Stimulated activated CD8-positive, alpha-beta memory T cell treated with anti-CD3 and anti-CD28 coated beads, Interleukin-4, amount 100 ng/mL, for 1 hour (primary cell): ENCODE data around the gene NTSR1.

Source experiments
- DNase-seq, 2 donors: peaks; one replicate each; pipeline ENCODE4 v3.0.0-alpha.2; 2020; ENCODE audit warnings: low read depth in 2 of 2, low spot score in 1 of 2

Gene NTSR1

GRCh38 chr20:62707276-62707920, 1.2 kb upstream of the NTSR1 start:
- DNase-seq, result no peak

DNA sequence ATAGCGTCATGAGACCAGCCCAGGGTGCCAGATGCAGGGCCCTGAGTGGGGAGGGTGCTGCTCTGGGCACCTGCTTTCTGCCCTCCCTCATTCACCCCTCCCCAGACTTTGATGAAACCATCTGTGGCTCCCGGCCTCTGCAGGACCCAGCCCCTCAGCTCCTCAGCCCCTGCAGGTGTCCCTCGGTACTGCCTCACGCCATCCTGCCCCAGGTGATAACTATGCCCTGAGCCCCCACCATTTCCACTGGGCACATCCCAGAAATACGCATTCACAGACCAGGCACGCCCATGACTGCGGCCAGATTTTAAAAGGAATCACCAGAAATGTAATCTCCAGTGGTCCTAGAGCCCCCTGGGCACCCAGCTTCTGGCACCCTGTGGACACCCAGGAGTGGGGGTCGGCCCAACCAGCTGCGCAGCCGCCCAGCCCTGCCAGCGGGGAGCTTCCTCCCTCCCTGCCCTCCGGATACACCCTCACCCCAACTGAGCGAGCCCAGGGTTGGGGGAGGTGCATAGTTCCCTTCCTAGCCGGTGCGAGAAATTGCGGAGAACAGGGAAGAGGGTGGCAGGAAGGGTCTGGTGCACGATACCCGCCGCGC, 615 bp upstream of the NTSR1 start:
- no peak for DNase-seq

- no peak for DNase-seq
Measured at GRCh38 chr20:62709537-62709905, 885 bp downstream of the NTSR1 start.

DNA sequence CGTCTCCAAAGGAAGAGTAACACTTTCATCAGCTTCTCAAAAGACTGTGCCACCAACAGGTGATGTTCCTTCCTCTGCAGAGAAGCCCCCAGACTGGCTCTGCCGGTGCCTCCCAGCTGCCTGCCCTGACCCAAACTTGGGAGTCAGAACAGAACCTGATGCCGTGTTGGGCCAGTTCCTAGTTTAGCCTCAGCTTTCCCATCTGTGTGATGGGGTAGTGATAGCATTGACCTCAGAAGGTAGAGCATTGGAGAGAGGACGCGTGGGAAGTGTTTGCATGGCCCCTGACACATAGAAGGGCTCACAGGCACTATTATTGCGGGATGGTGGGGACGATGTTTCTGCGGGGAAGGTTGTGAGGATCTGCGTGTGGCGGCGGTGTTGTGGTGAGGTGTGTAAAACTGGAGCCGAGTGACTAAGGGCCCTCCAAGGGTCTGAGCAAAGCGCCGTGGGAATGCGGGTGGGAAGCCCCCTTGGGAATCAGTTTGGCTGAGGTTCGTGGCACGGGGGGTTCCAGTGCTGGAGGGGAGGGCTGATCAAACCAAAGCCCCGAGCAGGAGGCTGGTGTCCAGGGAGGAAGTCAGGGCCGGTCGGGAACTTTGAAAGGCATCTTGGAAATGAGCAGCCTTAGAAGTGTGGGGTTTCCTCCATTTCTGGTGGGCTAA, 1.7 kb downstream of the NTSR1 start:
- DNase-seq, result no peak

DNA sequence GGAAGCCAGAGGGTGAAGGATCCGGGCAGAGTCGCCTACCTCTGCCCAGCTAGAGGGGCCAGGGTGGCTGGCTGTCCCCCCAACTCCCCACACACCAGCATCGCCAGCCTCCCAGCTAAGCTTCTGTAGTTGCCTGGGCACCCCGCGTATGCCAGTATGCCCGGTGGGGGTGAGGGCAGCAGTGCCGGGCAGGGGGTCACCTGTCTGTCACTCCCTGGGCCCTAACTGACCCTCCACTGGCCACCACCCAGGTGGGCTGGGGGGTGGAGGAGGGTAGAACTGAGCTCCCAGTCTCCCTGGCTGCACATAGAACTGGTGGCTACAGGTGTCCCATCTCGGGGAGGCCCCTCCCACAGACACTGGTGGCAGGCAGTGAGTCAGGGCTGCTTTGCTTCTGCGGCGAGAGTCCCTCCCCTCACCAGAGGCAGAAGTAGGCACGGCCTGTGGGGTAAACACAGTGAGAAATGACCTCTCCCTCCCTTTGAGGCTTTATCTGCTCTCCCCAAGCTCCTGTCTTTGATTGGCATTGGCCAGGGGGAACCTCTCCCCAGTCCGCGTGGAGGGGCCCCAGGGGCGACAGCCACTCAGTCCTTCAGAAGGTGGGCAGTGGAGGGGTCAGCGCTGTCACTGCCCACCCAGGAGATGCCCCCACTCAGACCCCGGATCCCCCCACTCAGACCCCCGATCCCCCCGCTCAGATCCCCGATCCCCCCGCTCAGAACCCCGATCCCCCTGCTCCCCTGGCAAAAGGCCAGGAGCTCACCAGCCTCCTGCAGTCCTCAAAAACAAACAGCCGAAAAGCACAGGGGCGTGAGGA, 2.5 kb downstream of the NTSR1 start:
- DNase-seq, result peak in 1 of 2 donors; percentile 17

- no peak for DNase-seq
Measured at GRCh38 chr20:62711703-62712101, 3.1 kb downstream of the NTSR1 start.

DNA sequence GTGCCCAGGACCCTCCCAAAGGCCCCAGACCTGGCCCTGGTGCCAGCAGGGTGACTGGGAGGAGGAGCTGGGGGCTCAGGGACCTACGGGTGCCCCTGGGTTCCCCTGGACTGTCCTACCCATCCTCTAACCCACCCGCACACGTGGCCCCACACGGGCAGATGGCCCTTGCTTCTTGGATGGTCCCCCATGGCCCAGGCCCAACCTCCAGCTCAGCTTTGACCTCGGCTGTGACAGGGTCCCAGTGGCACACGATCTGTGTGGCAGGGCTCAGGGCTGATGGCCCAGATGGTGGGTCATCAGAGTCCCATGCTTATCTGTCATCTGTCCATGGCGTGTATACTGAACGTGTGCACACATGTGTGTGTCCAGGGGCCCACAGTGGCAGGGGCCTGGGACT, 4.0 kb downstream of the NTSR1 start:
- no peak for DNase-seq

DNA sequence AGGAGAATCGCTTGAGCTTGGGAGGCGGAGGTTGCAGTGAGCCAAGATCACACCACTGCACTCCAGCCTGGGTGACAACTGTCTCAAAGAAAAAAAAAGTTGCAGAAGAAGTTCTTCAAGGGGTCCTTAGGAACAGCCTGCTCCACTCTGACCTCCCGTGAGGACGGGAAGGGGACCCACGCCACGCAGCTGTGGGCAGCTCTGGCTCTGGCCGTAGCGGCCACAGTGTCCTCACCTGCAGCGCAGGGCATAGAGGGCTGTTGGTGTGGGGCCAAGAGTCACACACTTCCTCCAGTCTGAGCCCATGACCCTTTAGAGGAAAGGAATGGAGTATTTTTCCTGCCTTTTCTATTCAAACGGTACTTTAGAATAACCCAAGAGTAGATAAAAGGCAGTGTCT, 5.4 kb downstream of the NTSR1 start:
- no peak for DNase-seq

DNA sequence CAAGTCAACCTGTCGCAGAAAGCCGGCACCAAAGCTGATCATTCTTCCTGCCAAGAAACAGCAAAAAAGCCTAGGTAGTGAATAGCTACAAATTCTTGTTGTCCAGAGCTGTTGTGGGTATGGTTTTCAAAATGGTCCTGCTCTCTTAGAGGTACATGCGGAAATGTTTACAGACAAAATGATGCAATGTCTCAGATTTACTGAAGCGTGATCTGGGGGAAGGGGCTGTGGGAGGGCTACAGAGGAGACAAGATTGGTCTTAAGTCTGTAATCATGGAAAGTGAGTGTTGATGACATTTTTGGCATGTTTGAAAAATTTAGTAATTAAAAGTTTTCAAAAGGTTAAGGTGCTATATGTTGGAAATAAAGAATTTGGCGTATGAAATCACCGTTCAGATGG, 6.2 kb downstream of the NTSR1 start:
- DNase-seq, result no peak

DNA sequence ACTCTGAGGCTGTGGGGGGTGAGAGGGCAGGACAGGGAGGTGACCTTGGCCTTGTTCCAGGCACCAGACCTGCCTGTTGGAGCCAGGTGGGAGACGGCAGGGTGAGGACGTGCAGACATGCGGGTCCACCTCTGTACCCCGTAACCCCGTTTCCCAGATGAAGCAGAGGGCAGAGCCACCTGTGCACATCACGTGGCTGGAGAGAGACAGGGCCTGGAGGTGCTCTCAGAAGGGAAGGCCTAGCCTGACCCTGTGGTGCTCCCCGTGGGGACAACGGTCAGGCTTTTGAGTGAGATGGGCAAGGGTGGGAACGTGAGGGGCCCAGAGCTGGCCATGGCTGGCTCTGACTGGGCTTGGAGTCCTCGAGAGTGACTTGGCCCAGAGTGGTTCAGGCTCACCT, 6.6 kb downstream of the NTSR1 start:
- no peak for DNase-seq

- peak in 1 of 2 donors; percentile 20 for DNase-seq
Measured at GRCh38 chr20:62716198-62716940, 7.7 kb downstream of the NTSR1 start.

- DNase-seq, result no peak
Measured at GRCh38 chr20:62716941-62717310, 8.3 kb downstream of the NTSR1 start.

DNA sequence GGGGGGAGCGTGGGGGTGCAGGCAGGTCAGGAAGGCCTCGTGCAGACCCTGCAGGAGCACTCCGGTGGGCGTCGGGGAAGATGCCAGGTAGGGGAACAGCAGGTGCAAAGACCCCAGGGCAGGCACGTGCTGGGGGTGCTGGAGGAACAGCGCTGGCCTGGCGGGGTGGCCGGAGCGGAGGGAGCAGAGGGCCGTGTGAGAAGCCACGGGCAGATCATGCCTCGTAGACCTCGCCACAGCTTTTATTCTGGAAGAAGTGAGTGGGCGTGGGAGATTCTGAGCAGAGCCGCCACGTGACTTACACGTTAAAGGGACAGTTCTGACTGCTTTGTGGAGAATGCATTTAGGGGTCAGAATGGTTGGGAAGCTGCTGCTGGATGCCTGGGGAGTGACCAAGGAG, 9.3 kb downstream of the NTSR1 start:
- no peak for DNase-seq

GRCh38 chr20:62718546-62718945, 9.9 kb downstream of the NTSR1 start:
- DNase-seq, result no peak

DNA sequence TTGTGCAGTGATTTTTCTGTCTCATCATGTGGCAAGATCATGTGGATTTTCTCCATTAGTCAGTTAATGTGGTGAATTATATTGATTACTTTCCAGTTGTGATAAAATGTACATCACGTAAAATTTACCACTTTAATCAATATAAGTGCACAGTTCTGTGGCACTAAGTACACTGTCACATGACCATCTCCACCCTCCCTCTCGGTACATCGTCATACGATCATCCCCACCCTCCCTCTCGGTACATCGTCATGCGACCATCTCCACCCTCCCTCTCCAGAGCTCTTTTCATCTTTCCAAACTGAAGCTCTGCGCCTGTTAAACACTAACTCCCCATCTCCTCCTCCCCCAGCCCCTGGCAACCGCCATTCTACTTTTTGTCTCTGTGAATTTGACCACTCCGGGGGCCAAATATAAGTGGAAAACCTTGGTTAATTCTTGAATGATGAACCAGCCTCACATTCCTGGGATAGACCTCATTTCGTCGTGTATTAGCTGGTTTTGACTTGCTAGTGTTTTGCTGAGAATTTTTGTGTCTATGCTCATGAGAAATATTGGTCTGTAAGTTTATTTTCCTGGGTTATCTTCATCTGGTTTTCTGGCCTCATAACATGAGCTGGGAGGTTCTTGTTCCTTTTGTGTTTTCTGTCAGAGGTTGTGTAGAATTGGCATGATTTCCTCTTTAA, 10.8 kb downstream of the NTSR1 start:
- no peak for DNase-seq

- no peak for DNase-seq
Measured at GRCh38 chr20:62721511-62722370, 13.1 kb downstream of the NTSR1 start.

GRCh38 chr20:62722627-62723026, 14.0 kb downstream of the NTSR1 start:
- no peak for DNase-seq

GRCh38 chr20:62723351-62723750, 14.7 kb downstream of the NTSR1 start:
- DNase-seq, result no peak

DNA sequence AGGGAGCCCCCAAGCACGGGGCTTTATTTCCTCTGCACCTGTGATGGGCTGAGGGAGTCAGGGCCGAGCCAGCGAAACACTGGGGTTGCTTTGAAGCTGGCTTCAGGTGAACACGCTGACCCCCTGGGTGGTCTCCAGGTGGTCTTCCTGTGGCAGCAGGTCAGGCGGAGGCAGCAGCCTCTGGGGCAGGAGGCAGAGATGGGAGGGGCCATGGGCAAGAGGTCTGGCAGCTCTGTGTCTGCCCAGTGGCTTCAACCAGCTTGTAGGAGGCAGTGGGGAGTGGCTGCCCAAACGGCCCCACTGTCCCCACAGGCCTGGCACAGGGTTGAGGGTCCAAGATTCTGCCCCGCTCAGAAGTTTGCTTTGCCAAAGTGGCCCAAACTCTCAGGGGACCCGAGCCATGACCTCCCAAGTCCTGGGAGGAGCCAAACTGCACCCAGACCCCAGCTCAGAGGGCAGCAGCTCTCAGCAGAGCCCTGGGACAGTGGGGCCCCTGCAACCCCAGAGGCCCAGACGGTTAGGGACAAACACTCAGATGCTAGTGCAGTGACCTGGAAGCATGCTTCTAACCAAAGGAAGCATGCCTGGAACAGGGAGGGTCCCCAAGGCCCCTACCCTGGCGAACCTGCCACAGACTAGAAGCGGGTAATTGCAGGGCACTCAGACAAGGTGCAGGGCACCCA, 15.3 kb downstream of the NTSR1 start:
- DNase-seq, result no peak
